ENCODE results near the gene RNF13. TPM values are rescaled to one million over a fixed set of nuclear protein-coding genes. Genes with fewer than 3 reads are reported as not detected.
A peak's percentile ranks its signal among the peaks of the same experiment; 100 is the strongest.

The RNF13 gene
- total and polyA plus RNA-seq, 2 of the 4 experiments (the other 2 are of a cell fraction), result 12.8 to 29.8 TPM

- H2AK5ac ChIP-seq (ENCODE audit: low read depth, low read length), result no peak overlapping the region
- H3K27ac ChIP-seq (ENCODE audit: insufficient read depth, low read length), result no peak overlapping the region
- peak; percentile 69 for DNase-seq
- no peak overlapping the region; the same call in 1 of the 2 replicates for H3K23ac ChIP-seq (ENCODE audit: low read depth, low read length)
- H4K5ac ChIP-seq (ENCODE audit: low read depth, low read length), result no peak overlapping the region
- no peak overlapping the region for H3K56ac ChIP-seq (ENCODE audit: extremely low read depth, insufficient read depth, low read length)
- ChIA-PET CTCF (interaction anchor here (0.6 to 2.7 kb wide), 11 partner anchors 32 to 263 kb away, joined by 3 to 16 read pairs (median 4); no protein-coding TSS in a partner anchor), POLR2A (ENCODE audit: unreplicated experiment) (interaction anchor here (0.6 kb wide), 2 partner anchors 82 to 180 kb away, joined by 3 read pairs; no protein-coding TSS in a partner anchor)
- dilution Hi-C loops (cut with HindIII; ENCODE audit: low sequenced_read_pairs, unreplicated experiment), result no loop called here
- H4K91ac ChIP-seq (ENCODE audit: insufficient read depth, low read depth, low read length), result no peak overlapping the region
- no peak overlapping the region for H2BK120ac ChIP-seq (ENCODE audit: low read depth, low read length)
- H3K4me1 ChIP-seq (ENCODE audit: control insufficient read depth, insufficient read depth, low read length), result peaks cover 5% of the 10 kb centered on the region
- H3K79me1 ChIP-seq (ENCODE audit: low read depth in 1 of 2, low read length in 2 of 2), result peaks cover 4 to 41% of the 10 kb centered on the region in 2 experiments; a peak in 2 of 4 replicates
- ATAC-seq (ENCODE audit: low read depth), result no peak
- no peak overlapping the region for H2AFZ ChIP-seq (replicated peaks; ENCODE audit: low read length, poor library complexity)
- H3K14ac ChIP-seq (replicated peaks; ENCODE audit: low read depth, low read length), result no peak overlapping the region
- no peak overlapping the region for H2BK15ac ChIP-seq (ENCODE audit: low read depth, low read length)
- intact Hi-C loops (cut with micrococcal nuclease), result loop anchor here (1.0 to 10.0 kb wide), 4 partner anchors 87 to 558 kb away; no protein-coding TSS in a partner anchor
- in situ Hi-C loops (cut with MboI; ENCODE audit: low sequenced_read_pairs), result loop anchor here (5.0 kb wide), 1 partner anchor 215 kb away; no protein-coding TSS in a partner anchor
- H3K27me3 ChIP-seq (ENCODE audit: control insufficient read depth, insufficient read depth, low read length), result no peaks in the 10 kb centered on the region
- H3K4ac ChIP-seq (ENCODE audit: low read depth, low read length), result no peak overlapping the region
- H4K20me1 ChIP-seq (ENCODE audit: insufficient read depth, low read length), result peaks cover 40% of the 10 kb centered on the region; the same call in 1 of the 2 replicates
- H3K4me3 ChIP-seq (ENCODE audit: insufficient read depth, low read depth, low read length), result no peak overlapping the region
- peak overlapping the region; percentile 20 for H2BK5ac ChIP-seq (ENCODE audit: low read depth, low read length, poor library complexity, severe bottlenecking)
- H3K9me3 ChIP-seq (ENCODE audit: control insufficient read depth, insufficient read depth, low read length), result no peaks in the 10 kb centered on the region
- no peak overlapping the region for H3K18ac ChIP-seq (ENCODE audit: low read depth, low read length)
- peak overlapping the region; percentile 55; the same call in 1 of the 2 replicates for H3K4me2 ChIP-seq (ENCODE audit: low read depth, low read length)
- no peak overlapping the region for H2AK9ac ChIP-seq (replicated peaks; ENCODE audit: low read depth, low read length, poor library complexity)
- H3K9me1 ChIP-seq (ENCODE audit: insufficient read depth, low read length), result no peaks in the 10 kb centered on the region
- no peak overlapping the region for H4K8ac ChIP-seq (ENCODE audit: low read depth in 2 of 2, low read length in 2 of 2)
- no TSS peak for BruUV-seq (replicated peaks)
- H3K36me3 ChIP-seq (ENCODE audit: control insufficient read depth, insufficient read depth, low read length), result peaks cover 13% of the 10 kb centered on the region
- H3K9ac ChIP-seq (ENCODE audit: low read depth, low read length), result no peak overlapping the region
- H2BK20ac ChIP-seq (ENCODE audit: low read depth, low read length), result no peak overlapping the region
- no CpG with 5 or more reads among the region's 9 CpGs for WGBS, 2 experiments (ENCODE audit: extremely low coverage in 2 of 2, insufficient read length in 1 of 2)
- TF ChIP-seq CEBPB (IDR thresholded peaks at IDR 0.05; ENCODE audit: low read depth, low read length), result peak; percentile 86
- TF ChIP-seq RCOR1 (IDR thresholded peaks at IDR 0.05; ENCODE audit: insufficient replicate concordance, low read length), result no peak
- no peak for TF ChIP-seq NFE2L2 (IDR thresholded peaks at IDR 0.05; ENCODE audit: low read depth, low read length)
- peak; percentile 73 for TF ChIP-seq SMC3 (IDR thresholded peaks at IDR 0.05; ENCODE audit: low read depth, low read length)
- TF ChIP-seq, protein P1, sequence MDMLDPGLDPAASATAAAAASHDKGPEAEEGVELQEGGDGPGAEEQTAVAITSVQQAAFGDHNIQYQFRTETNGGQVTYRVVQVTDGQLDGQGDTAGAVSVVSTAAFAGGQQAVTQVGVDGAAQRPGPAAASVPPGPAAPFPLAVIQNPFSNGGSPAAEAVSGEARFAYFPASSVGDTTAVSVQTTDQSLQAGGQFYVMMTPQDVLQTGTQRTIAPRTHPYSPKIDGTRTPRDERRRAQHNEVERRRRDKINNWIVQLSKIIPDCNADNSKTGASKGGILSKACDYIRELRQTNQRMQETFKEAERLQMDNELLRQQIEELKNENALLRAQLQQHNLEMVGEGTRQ (IDR thresholded peaks at IDR 0.05; ENCODE audit: low read depth, low read length), result no peak
- no peak for TF ChIP-seq RFX5 (IDR thresholded peaks at IDR 0.05; ENCODE audit: low read depth, low read length)
- TF ChIP-seq RAD21 (IDR thresholded peaks at IDR 0.05; ENCODE audit: low read length), result peak; percentile 73
- TF ChIP-seq MAZ (IDR thresholded peaks at IDR 0.05; ENCODE audit: borderline replicate concordance, low read depth, low read length), result no peak
- TF ChIP-seq FOS (IDR thresholded peaks at IDR 0.05; ENCODE audit: low read depth, low read length), result no peak
- TF ChIP-seq CHD1 (IDR thresholded peaks at IDR 0.05; ENCODE audit: low read depth, low read length), result no peak
- TF ChIP-seq POLR2A (IDR thresholded peaks at IDR 0.05; ENCODE audit: low read depth, low read length), result no peak
- no peak for TF ChIP-seq MXI1 (IDR thresholded peaks at IDR 0.05; ENCODE audit: borderline replicate concordance, low read depth, low read length)
- TF ChIP-seq, protein P2, sequence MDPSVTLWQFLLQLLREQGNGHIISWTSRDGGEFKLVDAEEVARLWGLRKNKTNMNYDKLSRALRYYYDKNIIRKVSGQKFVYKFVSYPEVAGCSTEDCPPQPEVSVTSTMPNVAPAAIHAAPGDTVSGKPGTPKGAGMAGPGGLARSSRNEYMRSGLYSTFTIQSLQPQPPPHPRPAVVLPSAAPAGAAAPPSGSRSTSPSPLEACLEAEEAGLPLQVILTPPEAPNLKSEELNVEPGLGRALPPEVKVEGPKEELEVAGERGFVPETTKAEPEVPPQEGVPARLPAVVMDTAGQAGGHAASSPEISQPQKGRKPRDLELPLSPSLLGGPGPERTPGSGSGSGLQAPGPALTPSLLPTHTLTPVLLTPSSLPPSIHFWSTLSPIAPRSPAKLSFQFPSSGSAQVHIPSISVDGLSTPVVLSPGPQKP (IDR thresholded peaks at IDR 0.05; ENCODE audit: borderline replicate concordance, low read depth, low read length), result no peak
- TF ChIP-seq, protein P3, sequence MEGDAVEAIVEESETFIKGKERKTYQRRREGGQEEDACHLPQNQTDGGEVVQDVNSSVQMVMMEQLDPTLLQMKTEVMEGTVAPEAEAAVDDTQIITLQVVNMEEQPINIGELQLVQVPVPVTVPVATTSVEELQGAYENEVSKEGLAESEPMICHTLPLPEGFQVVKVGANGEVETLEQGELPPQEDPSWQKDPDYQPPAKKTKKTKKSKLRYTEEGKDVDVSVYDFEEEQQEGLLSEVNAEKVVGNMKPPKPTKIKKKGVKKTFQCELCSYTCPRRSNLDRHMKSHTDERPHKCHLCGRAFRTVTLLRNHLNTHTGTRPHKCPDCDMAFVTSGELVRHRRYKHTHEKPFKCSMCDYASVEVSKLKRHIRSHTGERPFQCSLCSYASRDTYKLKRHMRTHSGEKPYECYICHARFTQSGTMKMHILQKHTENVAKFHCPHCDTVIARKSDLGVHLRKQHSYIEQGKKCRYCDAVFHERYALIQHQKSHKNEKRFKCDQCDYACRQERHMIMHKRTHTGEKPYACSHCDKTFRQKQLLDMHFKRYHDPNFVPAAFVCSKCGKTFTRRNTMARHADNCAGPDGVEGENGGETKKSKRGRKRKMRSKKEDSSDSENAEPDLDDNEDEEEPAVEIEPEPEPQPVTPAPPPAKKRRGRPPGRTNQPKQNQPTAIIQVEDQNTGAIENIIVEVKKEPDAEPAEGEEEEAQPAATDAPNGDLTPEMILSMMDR (conservative IDR thresholded peaks at IDR 0.05; ENCODE audit: low read depth, low read length), result peak; percentile 74
- TF ChIP-seq BHLHE40 (IDR thresholded peaks at IDR 0.05; ENCODE audit: low read depth, low read length), result no peak
These were observed 154.2 kb downstream of the RNF13 start for GRCh38 chr3:149967086-149967685.

All from IMR-90 (cell line).